Smooth muscle cell (in vitro differentiated cells): ENCODE results near the gene CUZD1. TPM values are rescaled to one million over a fixed set of nuclear protein-coding genes. Genes with fewer than 3 reads are reported as not detected.

Experiments used
- DNase-seq: peaks from one replicate; lab custom pipeline; 2025; ENCODE audit not compliant: unreplicated experiment; lab: John Stamatoyannopoulos, UW
- H2AFZ ChIP-seq: fragments of 200-600 bp; sonication (generic); 2 replicates; pipeline ENCODE4 v1.6.0; 2016; ENCODE audit warnings: antibody characterized with exemption, low read depth, mild to moderate bottlenecking
- H3F3A ChIP-seq: fragments of 200-600 bp; sonication (generic); 2 replicates; pipeline ENCODE4 v1.6.0; 2017; ENCODE audit warnings: antibody characterized with exemption, low read depth
- H3K27ac ChIP-seq: fragments of 200-600 bp; sonication (generic); 2 replicates; pipeline ENCODE4 v1.5.1; 2016; ENCODE audit warnings: low read depth, mild to moderate bottlenecking
- H3K27me3 ChIP-seq: fragments of 200-600 bp; sonication (generic); 2 replicates; pipeline ENCODE4 v1.6.1; 2016; ENCODE audit warnings: low read depth, mild to moderate bottlenecking
- H3K36me3 ChIP-seq: fragments of 200-600 bp; sonication (generic); 2 replicates; pipeline ENCODE4 v1.5.1; 2016; ENCODE audit warnings: low read depth
- H3K4me1 ChIP-seq: fragments of 200-600 bp; sonication (generic); 2 replicates; pipeline ENCODE4 v1.5.1; 2016; ENCODE audit warnings: low read depth
- H3K4me2 ChIP-seq: fragments of 200-600 bp; sonication (generic); 2 replicates; pipeline ENCODE4 v1.6.0; 2016; ENCODE audit warnings: mild to moderate bottlenecking
- H3K4me3 ChIP-seq: fragments of 200-600 bp; sonication (generic); 2 replicates; pipeline ENCODE4 v1.5.1; 2016; ENCODE audit warnings: mild to moderate bottlenecking
- H3K79me2 ChIP-seq: fragments of 200-600 bp; sonication (generic); 2 replicates; pipeline ENCODE4 v1.6.0; 2016; ENCODE audit warnings: low read depth, mild to moderate bottlenecking
- H3K9ac ChIP-seq: fragments of 200-600 bp; sonication (generic); 2 replicates; pipeline ENCODE4 v1.6.0; 2016; ENCODE audit warnings: low read depth
- H3K9me3 ChIP-seq: fragments of 200-600 bp; sonication (generic); replicated peaks from 2 replicates; pipeline ENCODE4 v1.5.1; 2016; ENCODE audit warnings: low read depth
- H4K20me1 ChIP-seq: fragments of 200-600 bp; sonication (generic); 2 replicates; pipeline ENCODE4 v1.6.0; 2016; ENCODE audit warnings: low read depth
- WGBS: methylation state at CpG from one replicate; pipeline ENCODE4 v1.1.7; 2016; ENCODE audit warnings: low lambda C conversion rate; 5-methylcytosine and 5-hydroxymethylcytosine counted together
- polyA plus RNA-seq: library from polyadenylated mRNA; unstranded; fragments of >200 nt; fragmentation: Nextera tagmentation; extraction: Ambion mirVana; gene quantifications from 2 replicates; pipeline ENCODE4 v1.2.1, GENCODE V29; 2016
- total RNA-seq: library from RNA; depleted of rRNA; stranded (reverse); fragments of >200 nt; gene quantifications from 2 replicates; pipeline ENCODE4 v1.2.3, GENCODE V29; 2014
- TF ChIP-seq, protein P1 (sequence below): fragments of 200-600 bp; sonication (generic); IDR thresholded peaks from 2 replicates; pipeline ENCODE4 v1.5.1; 2017; ENCODE audit warnings: borderline replicate concordance, mild to moderate bottlenecking, antibody characterized with exemption; ENCODE audit not compliant: insufficient read depth, poor library complexity, severe bottlenecking

The CUZD1 gene
- total and polyA plus RNA-seq, 2 experiments from 2014 or later = 0.72 TPM; not detected in 1

DNA sequence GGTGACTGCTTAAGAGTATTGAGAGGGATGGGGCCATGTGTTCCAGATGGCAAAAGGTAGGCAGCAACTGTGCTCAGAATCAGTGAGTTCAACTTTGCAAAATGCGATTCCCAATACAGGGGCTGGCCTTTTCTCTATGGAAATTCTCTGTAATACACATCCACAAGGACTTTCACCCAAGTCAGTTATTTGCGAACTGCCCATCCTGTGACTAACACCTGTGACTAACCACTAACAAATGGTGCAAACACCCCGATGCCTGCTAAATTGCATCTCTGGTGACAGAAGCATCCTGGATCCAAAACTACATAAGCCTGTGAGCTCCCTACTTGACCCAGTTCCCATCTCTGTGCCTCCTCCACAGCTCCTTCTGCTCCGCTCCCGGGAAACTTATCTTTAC is 9.0 kb upstream of the CUZD1 start:
- no peak overlapping the region for H3K9ac ChIP-seq
- no peak overlapping the region for H3K27ac ChIP-seq
- 81% methylated on average over 5 of the region's 5 CpGs for WGBS
- H3K27me3 ChIP-seq = no peaks in the 10 kb centered on the region
- H3K36me3 ChIP-seq = no peaks in the 10 kb centered on the region
- no peak overlapping the region for H3K4me3 ChIP-seq
- no peak for DNase-seq
- H3K4me2 ChIP-seq = no peak overlapping the region
- H3K4me1 ChIP-seq = no peaks in the 10 kb centered on the region
- no peak overlapping the region for H2AFZ ChIP-seq
- TF ChIP-seq, protein P1, sequence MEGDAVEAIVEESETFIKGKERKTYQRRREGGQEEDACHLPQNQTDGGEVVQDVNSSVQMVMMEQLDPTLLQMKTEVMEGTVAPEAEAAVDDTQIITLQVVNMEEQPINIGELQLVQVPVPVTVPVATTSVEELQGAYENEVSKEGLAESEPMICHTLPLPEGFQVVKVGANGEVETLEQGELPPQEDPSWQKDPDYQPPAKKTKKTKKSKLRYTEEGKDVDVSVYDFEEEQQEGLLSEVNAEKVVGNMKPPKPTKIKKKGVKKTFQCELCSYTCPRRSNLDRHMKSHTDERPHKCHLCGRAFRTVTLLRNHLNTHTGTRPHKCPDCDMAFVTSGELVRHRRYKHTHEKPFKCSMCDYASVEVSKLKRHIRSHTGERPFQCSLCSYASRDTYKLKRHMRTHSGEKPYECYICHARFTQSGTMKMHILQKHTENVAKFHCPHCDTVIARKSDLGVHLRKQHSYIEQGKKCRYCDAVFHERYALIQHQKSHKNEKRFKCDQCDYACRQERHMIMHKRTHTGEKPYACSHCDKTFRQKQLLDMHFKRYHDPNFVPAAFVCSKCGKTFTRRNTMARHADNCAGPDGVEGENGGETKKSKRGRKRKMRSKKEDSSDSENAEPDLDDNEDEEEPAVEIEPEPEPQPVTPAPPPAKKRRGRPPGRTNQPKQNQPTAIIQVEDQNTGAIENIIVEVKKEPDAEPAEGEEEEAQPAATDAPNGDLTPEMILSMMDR = no peak
- H3F3A ChIP-seq = no peaks in the 10 kb centered on the region
- H4K20me1 ChIP-seq = no peaks in the 10 kb centered on the region
- H3K9me3 ChIP-seq = no peaks in the 10 kb centered on the region
- no peaks in the 10 kb centered on the region for H3K79me2 ChIP-seq

DNA sequence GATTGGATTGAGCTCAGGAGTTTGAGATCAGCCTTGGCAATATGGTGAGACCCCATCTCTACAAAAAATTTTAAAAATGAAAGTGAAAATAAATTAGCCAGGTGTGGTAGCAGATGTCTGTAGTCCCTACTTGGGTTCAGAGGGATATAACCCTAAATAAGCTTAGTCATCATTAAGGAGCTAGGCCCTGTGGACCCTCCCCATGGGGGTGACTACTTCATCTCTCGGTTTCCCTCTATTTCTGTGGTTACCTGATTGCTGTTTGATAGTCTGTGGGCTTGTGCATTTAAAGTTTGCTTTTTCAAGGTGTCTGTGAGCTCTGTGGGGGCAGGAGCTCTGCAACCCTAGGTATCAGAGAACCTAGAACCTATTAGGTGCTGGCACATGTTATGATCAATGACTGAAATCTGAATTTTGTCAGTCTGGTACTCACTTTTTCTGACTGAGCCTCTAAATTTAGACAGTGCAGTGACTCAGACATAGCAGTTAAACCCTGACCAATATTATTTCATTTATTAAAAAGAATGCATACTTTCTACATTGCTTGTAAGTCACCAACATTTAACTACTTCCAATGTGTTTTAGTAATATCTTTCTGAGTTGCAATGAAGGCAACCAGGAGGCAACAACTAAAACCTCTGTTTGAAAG is 8.1 kb upstream of the CUZD1 start:
- Histone ChIP-seq H3F3A (no peaks in the 10 kb centered on the region), H4K20me1 (no peaks in the 10 kb centered on the region), H3K9ac (no peak overlapping the region), H3K4me3 (no peak overlapping the region), H3K4me2 (no peak overlapping the region), H3K79me2 (no peaks in the 10 kb centered on the region), H3K9me3 (no peaks in the 10 kb centered on the region), H3K27ac (no peak overlapping the region), H3K4me1 (no peaks in the 10 kb centered on the region), H2AFZ (no peak overlapping the region), H3K27me3 (no peaks in the 10 kb centered on the region), H3K36me3 (no peaks in the 10 kb centered on the region)
- 88% methylated on average over 1 of the region's 1 CpG for WGBS
- TF ChIP-seq, protein P1 = no peak
- DNase-seq = no peak

DNA sequence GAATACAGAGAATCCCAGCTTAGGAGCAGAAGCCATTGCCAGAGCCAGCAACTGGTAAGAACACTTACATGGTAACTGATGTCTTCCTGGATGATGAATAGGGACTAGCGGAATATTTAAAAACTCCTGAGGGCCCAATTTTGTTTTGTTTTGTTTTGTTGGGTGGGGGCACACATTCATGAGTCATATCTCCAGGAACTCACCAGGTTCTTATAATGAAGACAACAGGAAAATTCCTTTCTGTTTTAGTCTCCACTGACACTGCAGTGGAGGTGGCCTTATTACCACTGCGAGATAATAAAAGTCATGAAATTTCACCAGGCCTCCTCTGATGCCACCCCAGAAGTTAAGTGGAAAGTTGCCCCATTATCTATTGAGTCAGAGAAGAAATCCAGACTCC is 6.6 kb upstream of the CUZD1 start:
- Histone ChIP-seq H3K4me1 (no peaks in the 10 kb centered on the region), H3K27ac (no peak overlapping the region), H3F3A (no peaks in the 10 kb centered on the region), H3K9ac (no peak overlapping the region), H3K27me3 (no peaks in the 10 kb centered on the region), H3K4me2 (no peak overlapping the region), H3K9me3 (no peaks in the 10 kb centered on the region), H3K36me3 (no peaks in the 10 kb centered on the region), H3K4me3 (no peak overlapping the region), H2AFZ (no peak overlapping the region), H3K79me2 (no peaks in the 10 kb centered on the region), H4K20me1 (no peaks in the 10 kb centered on the region)
- DNase-seq = no peak
- WGBS = 78% methylated on average over 2 of the region's 2 CpGs
- TF ChIP-seq, protein P1 = no peak
